SHP77 (cell line): ENCODE data around the gene PRCC.

Experiments
- DNase-seq, 2 experiments: peaks; one replicate each; lab custom pipeline; 2025; lab: John Stamatoyannopoulos, UW

The PRCC gene, protein sequence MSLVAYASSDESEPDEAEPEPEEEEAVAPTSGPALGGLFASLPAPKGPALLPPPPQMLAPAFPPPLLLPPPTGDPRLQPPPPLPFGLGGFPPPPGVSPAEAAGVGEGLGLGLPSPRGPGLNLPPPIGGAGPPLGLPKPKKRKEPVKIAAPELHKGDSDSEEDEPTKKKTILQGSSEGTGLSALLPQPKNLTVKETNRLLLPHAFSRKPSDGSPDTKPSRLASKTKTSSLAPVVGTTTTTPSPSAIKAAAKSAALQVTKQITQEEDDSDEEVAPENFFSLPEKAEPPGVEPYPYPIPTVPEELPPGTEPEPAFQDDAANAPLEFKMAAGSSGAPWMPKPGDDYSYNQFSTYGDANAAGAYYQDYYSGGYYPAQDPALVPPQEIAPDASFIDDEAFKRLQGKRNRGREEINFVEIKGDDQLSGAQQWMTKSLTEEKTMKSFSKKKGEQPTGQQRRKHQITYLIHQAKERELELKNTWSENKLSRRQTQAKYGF

GRCh38 chr1:156767101-156767878 is at the start of gene PRCC:
TSS of gene PRCC (plus strand) at chr1:156767535. CDS start at chr1:156767772, 237 bp downstream.
- DNase-seq: peak; percentile 100

DNA sequence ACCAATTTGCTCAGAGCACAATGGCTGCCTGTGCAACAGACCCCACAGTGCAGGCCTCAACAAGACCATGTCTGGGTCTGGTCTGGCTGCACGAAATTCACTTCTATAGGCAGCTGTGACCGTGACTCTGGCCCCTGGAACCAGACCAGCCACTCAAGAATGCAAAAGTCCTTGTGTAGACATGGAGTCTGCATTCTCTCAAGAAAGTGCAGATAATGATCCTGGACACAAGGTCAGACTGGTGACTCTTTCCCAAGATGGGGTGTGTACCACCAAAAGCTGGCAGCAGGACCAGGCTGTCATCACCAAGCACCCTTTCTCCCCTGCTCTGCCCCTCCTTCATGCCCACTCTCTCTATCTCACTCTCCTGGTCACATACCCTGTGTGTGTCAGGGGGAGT is 46.2 kb upstream of the PRCC start:
- DNase-seq: no peak

GRCh38 chr1:156721535-156721934 is 45.8 kb upstream of the PRCC start:
- no peak for DNase-seq

GRCh38 chr1:156725683-156726280 is 41.6 kb upstream of the PRCC start:
- DNase-seq: peak; percentile 94 to 96

DNA sequence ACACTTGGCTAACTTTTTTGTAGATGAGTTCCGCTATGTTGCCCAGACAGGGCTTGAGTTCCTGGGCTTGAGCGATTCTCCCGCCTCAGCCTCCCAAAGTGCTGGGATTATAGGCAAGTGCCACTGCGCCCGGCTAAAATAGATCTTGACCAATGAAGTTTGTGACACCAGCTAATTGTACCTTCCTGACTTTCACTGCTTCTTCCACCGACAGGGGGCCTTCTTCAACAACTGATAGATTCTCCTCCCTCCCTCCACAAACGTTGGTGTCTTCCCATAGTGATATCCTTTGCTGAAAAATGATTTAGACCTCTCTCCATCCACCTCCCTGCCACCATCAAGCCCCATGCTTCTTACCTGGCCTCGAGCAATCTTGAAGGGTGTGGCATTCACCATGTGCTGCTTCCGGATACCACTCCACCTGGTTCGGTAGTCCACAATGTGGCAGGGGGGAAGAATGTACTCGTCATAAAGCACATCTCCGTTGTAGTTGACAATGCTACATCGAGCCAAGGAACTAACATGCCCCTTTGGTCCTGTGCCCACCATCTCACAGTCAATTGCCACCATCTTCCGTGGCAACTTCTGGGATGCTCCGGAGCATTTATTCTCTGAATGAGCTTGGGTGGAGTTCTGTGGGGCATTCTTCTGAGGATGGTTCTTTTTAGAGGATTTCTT is 40.6 kb upstream of the PRCC start:
- DNase-seq: peak; percentile 86 to 87

GRCh38 chr1:156727492-156727891 is 39.8 kb upstream of the PRCC start:
- no peak for DNase-seq

DNA sequence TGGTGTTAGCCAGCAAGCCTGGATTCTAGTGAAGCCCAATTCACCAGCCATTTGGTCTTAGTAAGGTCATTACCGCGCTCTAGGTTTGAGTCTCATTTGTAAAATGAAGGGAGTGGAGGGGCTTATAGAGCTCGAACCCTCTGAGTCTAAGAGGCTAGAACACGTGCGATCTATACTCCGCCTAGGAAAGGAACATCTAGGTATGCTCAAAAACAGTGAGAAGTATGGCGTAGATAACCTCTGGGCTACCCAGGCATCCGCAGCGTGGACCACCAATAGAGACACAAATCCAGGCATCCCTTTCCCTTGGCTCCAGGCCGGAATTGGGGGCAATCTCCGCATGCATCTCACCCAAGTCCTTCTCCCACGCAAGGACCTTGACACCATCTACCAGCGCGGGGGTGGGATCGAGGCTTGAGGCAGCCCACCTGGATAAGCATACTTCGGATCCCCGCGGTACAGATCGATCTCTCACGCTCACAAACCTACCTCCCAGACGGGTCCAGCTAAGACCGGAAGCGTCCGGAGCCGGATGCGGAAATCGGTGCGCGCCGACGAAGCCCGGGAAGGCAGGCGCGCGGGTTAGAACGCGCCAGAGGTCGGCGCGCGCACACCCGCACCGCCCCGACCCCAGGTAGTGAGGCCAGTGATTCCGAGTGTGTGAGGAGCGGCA is 39.3 kb upstream of the PRCC start, which contains the start of gene METTL25B:
Gene METTL25B, plus strand, starts transcription at position 544 of the 673 bp plus-strand sequence. CDS start 636 bp downstream, outside the sequence.
- DNase-seq: peak; percentile 95 to 96

DNA sequence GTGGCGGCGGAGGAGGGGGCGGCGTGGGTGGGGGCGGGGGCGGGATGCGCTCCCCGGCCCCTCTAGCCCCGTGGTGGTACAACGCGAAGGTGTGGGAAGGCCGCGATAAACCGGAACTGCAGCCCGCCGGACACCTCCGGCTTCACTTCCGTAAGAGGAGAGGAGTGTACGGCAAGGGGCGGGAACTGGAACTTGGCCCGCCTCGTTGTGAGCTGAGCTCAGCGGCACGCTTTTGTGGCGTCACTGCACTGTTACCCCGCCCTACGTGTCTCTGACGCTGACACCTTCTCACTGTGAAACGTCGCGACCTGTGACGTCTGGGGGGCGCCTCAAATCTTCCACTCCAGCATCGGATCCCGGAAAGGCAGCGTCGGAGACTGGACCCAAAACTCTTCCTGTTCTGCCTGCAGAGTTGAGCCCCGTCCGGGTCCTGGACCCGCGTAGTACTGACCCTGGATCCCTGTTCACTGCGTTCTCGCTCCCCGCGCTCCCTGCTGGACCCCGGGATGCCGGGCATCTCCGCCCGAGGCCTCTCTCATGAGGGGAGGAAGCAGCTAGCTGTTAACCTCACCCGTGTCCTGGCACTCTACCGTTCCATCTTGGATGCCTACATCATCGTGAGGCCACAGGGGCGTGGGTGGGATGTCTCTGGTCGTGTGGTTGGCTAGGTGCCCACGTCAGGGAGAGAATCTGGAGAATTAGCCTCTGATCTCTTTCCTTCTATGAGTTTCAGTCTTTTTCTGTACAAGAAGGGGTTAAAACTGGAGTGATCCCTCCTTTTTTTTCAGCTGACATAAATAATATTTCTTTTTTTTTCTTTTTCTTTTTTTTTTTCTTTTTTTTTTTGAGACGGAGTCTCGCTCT is 38.5 kb upstream of the PRCC start, which contains the start of gene ISG20L2:
Gene ISG20L2, minus strand, starts transcription at position 168 of the 864 bp plus-strand sequence. CDS start 1,114 bp downstream, outside the sequence.
- peak; percentile 99 to 100 for DNase-seq

DNA sequence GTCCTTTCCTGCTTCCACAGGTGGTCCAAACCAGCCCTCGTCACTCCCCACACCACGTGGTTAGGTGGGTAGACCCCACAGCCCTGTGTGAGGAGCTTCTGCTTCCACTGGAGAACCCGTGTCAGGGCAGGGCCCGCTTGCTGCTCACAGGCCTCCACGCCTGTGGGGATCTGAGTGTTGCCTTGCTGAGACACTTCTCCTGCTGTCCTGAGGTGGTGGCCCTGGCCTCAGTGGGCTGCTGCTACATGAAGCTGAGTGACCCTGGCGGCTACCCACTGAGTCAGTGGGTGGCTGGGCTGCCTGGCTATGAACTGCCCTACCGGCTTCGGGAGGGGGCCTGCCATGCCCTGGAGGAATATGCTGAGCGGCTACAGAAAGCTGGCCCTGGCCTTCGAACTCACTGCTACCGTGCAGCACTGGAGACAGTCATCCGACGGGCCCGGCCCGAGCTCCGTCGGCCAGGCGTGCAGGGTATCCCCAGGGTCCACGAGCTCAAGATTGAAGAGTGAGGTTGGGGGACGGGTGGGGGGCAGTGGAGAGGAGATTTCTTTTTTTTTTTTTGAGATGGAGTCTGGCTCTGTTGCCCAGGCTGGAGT is 33.2 kb upstream of the PRCC start:
- no peak for DNase-seq

DNA sequence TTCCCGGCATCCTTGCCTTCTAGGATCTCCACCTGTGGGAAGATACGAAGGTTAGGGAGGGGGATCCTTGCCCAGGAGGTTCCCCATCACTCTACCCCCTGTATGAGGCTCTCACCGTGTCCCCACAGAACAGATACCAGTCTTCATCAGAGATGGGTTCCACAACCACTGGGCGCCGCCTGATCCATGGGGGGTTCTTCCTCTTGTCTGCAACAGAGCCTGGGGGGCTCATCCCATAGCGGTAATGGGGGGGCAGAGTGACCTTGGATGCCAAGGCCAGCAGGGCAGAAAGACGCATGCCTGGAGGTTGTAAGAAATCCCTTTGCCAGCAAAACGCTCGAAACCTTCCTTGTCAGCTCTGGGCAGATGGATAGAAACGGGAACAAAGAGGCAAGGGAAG is 28.9 kb upstream of the PRCC start:
- DNase-seq: no peak

DNA sequence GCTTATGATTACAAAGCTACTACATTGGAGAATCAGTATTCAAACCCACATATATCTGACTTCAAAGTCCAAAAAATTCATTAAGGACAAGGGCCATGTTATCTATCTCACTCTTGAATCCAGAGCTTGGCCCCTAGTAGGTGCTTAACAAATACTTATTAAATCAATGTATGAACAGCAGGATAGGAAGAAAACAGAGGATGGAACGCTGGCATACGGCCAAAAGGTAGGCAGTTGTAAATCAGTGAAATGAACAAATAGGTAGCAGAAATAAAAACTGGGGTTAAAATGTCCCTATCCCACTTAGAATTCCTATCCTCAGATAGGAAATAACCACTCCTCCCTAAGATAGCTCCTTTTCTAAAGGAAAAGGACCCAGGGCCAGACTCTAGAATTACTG is 28.4 kb upstream of the PRCC start:
- no peak for DNase-seq

- peak in 1 of 2 experiments; percentile 42 for DNase-seq
These were observed 27.0 kb upstream of the PRCC start for GRCh38 chr1:156740237-156740740.

GRCh38 chr1:156740741-156741480 is 26.4 kb upstream of the PRCC start, which contains the start of gene MRPL24:
TSS of gene MRPL24 (minus strand) at chr1:156741088. CDS start at chr1:156738704, 2,384 bp downstream.
- peak; percentile 100 for DNase-seq

- no peak for DNase-seq
These were observed 25.8 kb upstream of the PRCC start for GRCh38 chr1:156741481-156741983.

DNA sequence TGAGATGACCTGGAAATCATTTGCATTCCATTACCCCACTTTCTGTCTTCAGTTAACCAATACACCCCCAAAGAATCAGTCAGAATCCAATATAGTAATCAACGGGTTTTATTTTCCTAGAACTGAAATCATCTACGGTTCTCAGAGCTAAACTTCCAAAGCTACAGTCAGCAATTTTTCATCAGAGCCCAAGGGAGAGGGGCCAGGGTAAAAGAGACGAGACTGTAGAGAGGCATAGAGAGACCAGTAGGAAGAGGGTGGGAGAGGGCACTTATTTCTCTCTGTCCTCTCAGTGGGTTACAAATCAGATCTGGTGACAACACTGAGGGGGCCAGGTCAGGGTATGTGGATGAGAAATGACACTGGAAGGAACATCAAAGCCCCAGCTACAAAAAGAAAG is 25.3 kb upstream of the PRCC start:
- DNase-seq: no peak

GRCh38 chr1:156742801-156743200 is 24.5 kb upstream of the PRCC start:
- no peak for DNase-seq

DNA sequence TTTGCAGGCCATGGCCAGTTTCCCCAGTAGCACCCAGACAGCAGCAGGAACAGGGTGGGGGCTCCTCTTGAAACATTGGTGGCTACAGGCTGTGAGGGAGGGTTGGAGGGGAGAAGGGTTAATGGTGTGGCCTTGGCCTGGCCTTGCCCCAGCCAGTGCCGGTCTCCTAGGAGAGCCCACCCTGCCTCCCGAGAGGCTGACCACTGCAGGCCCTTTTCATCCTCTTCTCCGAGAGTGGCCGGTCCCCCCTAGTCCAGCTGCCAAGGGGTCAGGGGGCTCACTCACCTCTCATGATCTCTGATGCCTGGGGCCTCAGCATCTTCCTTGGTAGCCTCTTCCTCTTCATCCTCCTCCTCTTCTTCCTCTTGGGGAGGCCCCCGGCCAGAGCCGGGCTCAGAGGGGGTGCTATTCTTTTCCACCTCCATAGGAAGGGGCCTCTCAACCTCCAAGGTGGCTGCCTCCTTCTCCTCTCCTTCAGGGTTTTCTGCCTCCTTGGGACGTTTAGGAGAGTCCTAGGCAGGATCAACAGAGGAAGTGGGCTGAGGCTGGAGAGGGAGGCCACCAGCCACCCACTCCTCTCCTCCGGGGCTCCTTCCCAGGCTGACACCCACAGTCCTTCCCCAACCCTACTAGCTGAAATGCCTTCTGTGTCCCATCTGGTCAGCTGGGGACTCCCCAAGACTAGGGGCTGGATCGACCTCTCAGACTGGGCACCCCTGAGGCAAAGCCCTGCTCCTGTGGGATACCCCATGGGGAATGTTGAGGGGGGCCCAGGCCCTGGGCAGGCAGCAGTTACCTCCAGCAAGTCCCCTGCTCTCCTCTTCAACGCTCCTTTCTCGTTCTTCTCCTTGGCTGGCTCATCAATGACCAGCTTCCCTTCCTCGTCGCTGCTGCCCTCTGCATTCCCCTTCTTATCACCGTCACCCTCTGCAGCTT is 23.7 kb upstream of the PRCC start:
- no peak for DNase-seq
